Transverse colon (tissue), 3 donors: ENCODE results near the gene LPCAT3.

ENCODE experiments used
- CTCF ChIP-seq, 5 experiments: fragments of 200-600 bp in 3 of 5; fragments of 450-650 bp in 2 of 5; sonication (generic) in 3 of 5; IDR thresholded peaks; 1 replicate in 2 of 5; 2 replicates in 3 of 5; pipeline ENCODE4 v1.5.1; 2016 to 2017; ENCODE audit warnings: antibody characterized with exemption in 5 of 5, inconsistent platforms in 3 of 5, mild to moderate bottlenecking in 2 of 5, moderate library complexity in 1 of 5
- POLR2A ChIP-seq: fragments of 450-650 bp; IDR thresholded peaks from one replicate; pipeline ENCODE4 v1.6.1; 2016; ENCODE audit warnings: antibody characterized with exemption, mild to moderate bottlenecking, moderate library complexity

- no peak for TF ChIP-seq POLR2A
- TF ChIP-seq CTCF (IDR thresholded peaks at IDR 0.05) = peak in 3 of 5 experiments; percentile 9 to 10 (median 10)
These were observed 67.9 kb downstream of the LPCAT3 start for GRCh38 chr12:6950401-6950801.
